ENCODE data around the gene NAT16.
"Not testable (repeated sequence)": the region's sequence is repeated elsewhere in the genome, so short reads cannot be mapped to it uniquely, and the experiment has no call there.

NAT16 gene

GRCh38 chr7:101125989-101126650, 54.0 kb downstream of the NAT16 start:
- DNase-seq, result no peak

- no peak for DNase-seq
These were observed 55.6 kb downstream of the NAT16 start for GRCh38 chr7:101124376-101125056.

GRCh38 chr7:101123703-101124068, 56.4 kb downstream of the NAT16 start:
- DNase-seq, result no peak

- DNase-seq, result no peak
These were observed 57.0 kb downstream of the NAT16 start for GRCh38 chr7:101122933-101123702.

GRCh38 chr7:101121991-101122932, 57.8 kb downstream of the NAT16 start:
- DNase-seq, result no peak

GRCh38 chr7:101121631-101121990, 58.5 kb downstream of the NAT16 start:
- DNase-seq, result not testable (repeated sequence)
